Testis (tissue), 3 donors: ENCODE results near the gene TNRC6C. TPM values are rescaled to one million over a fixed set of nuclear protein-coding genes. Genes with fewer than 3 reads are reported as not detected.

Source experiments
- DNase-seq: peaks from one replicate; pipeline ENCODE4 v3.0.0-alpha.2; 2019
- H3K27ac ChIP-seq, 2 donors: fragments of 200-600 bp; sonication (generic); one replicate each; pipeline ENCODE4 v1.5.1; 2019
- H3K27me3 ChIP-seq: fragments of 200-600 bp; sonication (generic); one replicate; pipeline ENCODE4 v1.5.1; 2019
- H3K36me3 ChIP-seq: fragments of 200-600 bp; sonication (generic); one replicate; pipeline ENCODE4 v1.5.1; 2017; ENCODE audit warnings: low read depth; ENCODE audit errors: missing control alignments
- H3K4me1 ChIP-seq: fragments of 200-600 bp; sonication (generic); one replicate; pipeline ENCODE4 v1.5.1; 2019
- H3K4me3 ChIP-seq, 2 donors: fragments of 200-600 bp; sonication (generic); one replicate each; pipeline ENCODE4 v1.5.1; 2017 to 2019
- H3K9me3 ChIP-seq: fragments of 200-600 bp; sonication (generic); one replicate; pipeline ENCODE4 v1.5.1; 2017
- CTCF ChIP-seq, 3 experiments: fragments of 450-650 bp in 2 of 3; fragments of 200-600 bp in 1 of 3; sonication (generic) in 1 of 3; IDR thresholded peaks; one replicate each; pipeline ENCODE4 v1.5.1; 2016 to 2019; ENCODE audit warnings: antibody characterized with exemption in 3 of 3, mild to moderate bottlenecking in 2 of 3, moderate library complexity in 1 of 3
- POLR2A ChIP-seq: fragments of 450-650 bp; IDR thresholded peaks from one replicate; pipeline ENCODE4 v1.6.1; 2017; ENCODE audit warnings: antibody characterized with exemption, mild to moderate bottlenecking, moderate library complexity
- WGBS, 2 donors: methylation state at CpG; one replicate each; pipeline ENCODE4 v1.1.5; 2018; 5-methylcytosine and 5-hydroxymethylcytosine counted together
- intact Hi-C: fragments of 100-400 bp; cut with DNase I; formaldehyde crosslinking; loops from one replicate; pipeline ENCODE4 v1.15.1; 2023; ENCODE audit warnings: low total_unique reads
- polyA plus RNA-seq: library from polyadenylated mRNA; stranded (reverse); fragments of 350-450 nt; fragmentation: Illumina TruSeq; extraction: RNeasy Lipid Tissue Mini Kit (QIAGEN cat#74804); gene quantifications from one replicate; pipeline ENCODE4 v1.2.3, GENCODE V29; 2014; ENCODE audit warnings: low read depth, low replicate concordance; ENCODE audit not compliant: insufficient read depth
- total RNA-seq, 2 donors: library from RNA; depleted of rRNA; stranded (reverse); fragments of >200 nt; gene quantifications; one replicate each; pipeline ENCODE4 v1.2.3, GENCODE V29; 2016

Gene TNRC6C
- total and polyA plus RNA-seq, 3 donors from 2014 or later = 26.2 to 35.6 (median 27.4) TPM

- no peak overlapping the region for H3K27ac ChIP-seq
- H3K27me3 ChIP-seq = no peaks in the 10 kb centered on the region
- H3K4me1 ChIP-seq = no peaks in the 10 kb centered on the region
- H3K4me3 ChIP-seq = no peak overlapping the region
- 48 to 67% methylated on average over 6 of the region's 6 CpGs for WGBS, 2 donors
- DNase-seq = no peak
- intact Hi-C loops = no loop called here
- no peaks in the 10 kb centered on the region for H3K36me3 ChIP-seq
- H3K9me3 ChIP-seq = no peaks in the 10 kb centered on the region
- TF ChIP-seq POLR2A = no peak
- TF ChIP-seq CTCF (IDR thresholded peaks at IDR 0.05) = no peak
Measured at GRCh38 chr17:77916264-77916663, 42.2 kb upstream of the TNRC6C start.

DNA sequence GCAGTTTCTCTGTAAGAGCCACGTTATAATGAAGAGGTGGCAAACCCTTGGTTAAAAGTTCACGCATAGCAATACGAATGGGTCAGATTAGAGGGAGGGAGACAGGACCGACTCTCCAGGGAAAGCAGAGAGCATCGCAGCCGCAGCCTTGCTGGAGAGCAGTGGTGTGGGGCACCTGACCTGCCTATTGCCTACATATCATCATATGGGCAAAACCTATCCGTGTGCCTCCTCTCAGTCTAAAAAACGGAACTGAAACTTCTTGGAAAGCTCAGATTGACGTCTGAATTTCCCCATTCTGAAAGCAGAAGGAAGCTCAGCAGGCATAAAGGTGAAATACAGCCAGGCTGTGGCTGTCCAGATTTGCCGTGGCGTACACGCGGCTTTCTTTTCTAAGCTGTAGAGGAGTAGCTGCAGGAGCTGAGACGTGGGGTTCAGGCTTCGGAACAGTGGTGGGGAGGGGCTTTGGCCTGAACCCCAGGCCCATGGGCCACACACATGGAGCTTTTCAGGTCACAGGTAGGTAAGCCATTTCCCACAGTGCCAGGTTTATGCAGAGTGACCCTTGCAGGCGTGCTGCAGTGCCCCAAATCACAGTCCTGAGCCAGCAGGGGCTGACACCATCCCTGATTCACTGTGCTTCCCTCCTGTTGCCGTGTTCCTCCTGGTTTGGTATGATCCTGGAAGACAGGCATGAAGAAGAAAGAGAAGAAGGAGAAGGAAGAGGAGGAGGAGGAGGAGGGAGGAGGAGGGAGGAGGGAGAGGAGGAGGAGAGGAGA lies 41.6 kb upstream of the TNRC6C start:
- Histone ChIP-seq H3K4me3 (no peak overlapping the region), H3K27me3 (no peaks in the 10 kb centered on the region), H3K9me3 (no peaks in the 10 kb centered on the region), H3K27ac (no peak overlapping the region), H3K4me1 (no peaks in the 10 kb centered on the region), H3K36me3 (no peaks in the 10 kb centered on the region)
- intact Hi-C loops = no loop called here
- TF ChIP-seq POLR2A (no peak), CTCF (IDR thresholded peaks at IDR 0.05) (no peak)
- WGBS, 2 donors = 68 to 71% methylated on average over 17 of the region's 17 CpGs
- DNase-seq = no peak

DNA sequence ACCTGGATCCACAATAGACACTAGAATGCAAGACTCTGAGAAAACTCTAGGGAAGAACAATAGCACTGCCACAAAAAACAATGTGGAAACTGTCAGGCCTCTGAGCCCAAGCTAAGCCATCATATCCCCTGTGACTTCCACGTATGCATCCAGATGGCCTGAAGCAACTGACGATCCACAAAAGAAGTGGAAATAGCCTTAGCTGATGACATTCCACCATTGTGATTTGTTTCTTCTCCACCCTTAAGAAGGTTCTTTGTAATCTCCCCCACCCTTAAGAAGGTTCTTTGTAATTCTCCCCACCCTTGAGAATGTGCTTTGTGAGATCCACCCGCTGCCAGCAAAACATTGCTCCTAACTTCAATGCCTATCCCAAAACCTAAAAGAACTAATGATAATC lies 39.2 kb upstream of the TNRC6C start:
- Histone ChIP-seq H3K9me3 (no peaks in the 10 kb centered on the region), H3K27ac (no peak overlapping the region), H3K27me3 (no peaks in the 10 kb centered on the region), H3K4me3 (no peak overlapping the region), H3K4me1 (no peaks in the 10 kb centered on the region), H3K36me3 (no peaks in the 10 kb centered on the region)
- 84 to 95% methylated on average over 3 of the region's 3 CpGs for WGBS, 2 donors
- intact Hi-C loops = no loop called here
- no peak for DNase-seq
- TF ChIP-seq CTCF (IDR thresholded peaks at IDR 0.05) (no peak), POLR2A (no peak)

DNA sequence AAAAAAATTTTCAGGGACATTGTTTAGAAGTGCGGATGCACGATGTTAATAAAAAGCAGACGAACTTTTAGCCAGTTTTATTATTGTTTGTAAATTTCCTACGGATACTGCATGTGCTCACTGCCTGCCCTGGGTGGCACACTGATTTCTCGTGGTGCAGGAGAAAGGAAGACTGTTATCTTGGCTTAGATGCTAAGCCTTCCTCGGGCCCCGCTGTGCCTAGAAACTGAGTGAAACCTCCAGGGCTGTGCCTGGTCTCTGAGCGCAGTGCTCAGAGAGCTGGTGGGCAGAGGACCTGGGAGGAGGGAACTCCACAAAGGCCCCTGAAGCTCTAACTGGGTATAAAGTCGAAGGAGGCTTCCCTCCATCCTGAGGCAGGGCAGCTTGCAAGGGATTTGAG lies 35.4 kb upstream of the TNRC6C start:
- H3K27me3 ChIP-seq = no peaks in the 10 kb centered on the region
- no peaks in the 10 kb centered on the region for H3K9me3 ChIP-seq
- no peak for DNase-seq
- H3K4me3 ChIP-seq = no peak overlapping the region
- 75 to 77% methylated on average over 9 of the region's 9 CpGs for WGBS, 2 donors
- no peak for TF ChIP-seq POLR2A
- TF ChIP-seq CTCF (IDR thresholded peaks at IDR 0.05) = no peak
- no peaks in the 10 kb centered on the region for H3K4me1 ChIP-seq
- H3K27ac ChIP-seq = no peak overlapping the region
- H3K36me3 ChIP-seq = no peaks in the 10 kb centered on the region
- intact Hi-C loops = no loop called here
